WTC11 (cell line): Measurements from ENCODE around the gene GJD3. TPM values are rescaled to one million over a fixed set of nuclear protein-coding genes. Genes with fewer than 3 reads are reported as not detected.

Experiments used
- ATAC-seq: fragments of 200-7000 bp; cut with Tn5 transposase; 2 replicates; pipeline ENCODE4 v1.10.0; 2021; ENCODE audit warnings: mild to moderate bottlenecking, moderate library complexity
- CTCF ChIA-PET: fragments of 300-600 bp; sonication (Branson Sonifier 250); formaldehyde crosslinking; loops from one replicate; lab custom pipeline; 2021; ENCODE audit warnings: antibody characterized with exemption; lab: Charles Lee
- POLR2A ChIA-PET: fragments of 350-600 bp; sonication (Branson Sonifier 250); formaldehyde crosslinking; loops from one replicate; lab custom pipeline; 2021; ENCODE audit warnings: antibody characterized with exemption; lab: Charles Lee
- DNase-seq: peaks from one replicate; pipeline ENCODE4 v3.0.0; 2021; ENCODE audit warnings: low spot score
- H3K27ac Mint-ChIP-seq: 2 replicates; pipeline ENCODE4 v1.8.0; 2021; ENCODE audit warnings: mixed read lengths
- H3K27me3 Mint-ChIP-seq: 2 replicates; pipeline ENCODE4 v1.8.0; 2021; ENCODE audit warnings: low read depth, mild to moderate bottlenecking, moderate library complexity, mixed read lengths
- H3K36me3 Mint-ChIP-seq: 2 replicates; pipeline ENCODE4 v1.8.0; 2021; ENCODE audit warnings: mixed read lengths
- H3K4me1 Mint-ChIP-seq: 2 replicates; pipeline ENCODE4 v1.8.0; 2022; ENCODE audit warnings: mixed read lengths
- H3K4me3 Mint-ChIP-seq: 2 replicates; pipeline ENCODE4 v1.8.0; 2021; ENCODE audit warnings: mild to moderate bottlenecking, moderate library complexity, mixed read lengths
- H3K9me3 Mint-ChIP-seq: 2 replicates; pipeline ENCODE4 v1.8.0; 2021; ENCODE audit warnings: mixed read lengths
- CREB1 ChIP-seq: sonication (generic); formaldehyde crosslinking; IDR thresholded peaks from 2 replicates; pipeline ENCODE4 v1.8.0; 2023; ENCODE audit warnings: mild to moderate bottlenecking, missing genetic modification reagents
- CREM ChIP-seq: sonication (generic); formaldehyde crosslinking; IDR thresholded peaks from 2 replicates; pipeline ENCODE4 v1.8.1; 2022; ENCODE audit warnings: mild to moderate bottlenecking, missing genetic modification reagents, moderate library complexity
- EMX1 ChIP-seq: fragments of 250-450 bp; sonication (Bioruptor Pico); IDR thresholded peaks from 2 replicates; pipeline ENCODE4 v1.8.0; 2021; ENCODE audit warnings: mild to moderate bottlenecking
- ETV6 ChIP-seq: sonication (generic); formaldehyde crosslinking; IDR thresholded peaks from 2 replicates; pipeline ENCODE4 v1.8.1; 2022; ENCODE audit warnings: mild to moderate bottlenecking, missing genetic modification reagents
- FOXK1 ChIP-seq: sonication (generic); formaldehyde crosslinking; IDR thresholded peaks from 2 replicates; pipeline ENCODE4 v1.8.0; 2022; ENCODE audit warnings: mild to moderate bottlenecking, moderate library complexity, missing genetic modification reagents
- FOXP1 ChIP-seq: sonication (generic); formaldehyde crosslinking; IDR thresholded peaks from 2 replicates; pipeline ENCODE4 v1.8.0; 2022; ENCODE audit warnings: missing genetic modification reagents, mild to moderate bottlenecking, moderate library complexity, borderline replicate concordance
- IRF2 ChIP-seq: sonication (generic); formaldehyde crosslinking; IDR thresholded peaks from 2 replicates; pipeline ENCODE4 v1.8.0; 2022; ENCODE audit warnings: low read depth, missing genetic modification reagents, borderline replicate concordance
- JUN ChIP-seq: sonication (generic); formaldehyde crosslinking; IDR thresholded peaks from 2 replicates; pipeline ENCODE4 v1.8.0; 2023; ENCODE audit warnings: mild to moderate bottlenecking, missing genetic modification reagents
- KAT7 ChIP-seq: sonication (generic); formaldehyde crosslinking; IDR thresholded peaks from 2 replicates; pipeline ENCODE4 v1.8.1; 2023; ENCODE audit warnings: missing genetic modification reagents, mild to moderate bottlenecking, borderline replicate concordance
- MYBL2 ChIP-seq: sonication (generic); formaldehyde crosslinking; IDR thresholded peaks from 2 replicates; pipeline ENCODE4 v1.8.1; 2023; ENCODE audit warnings: mild to moderate bottlenecking, moderate library complexity, missing genetic modification reagents
- NR3C1 ChIP-seq: sonication (generic); formaldehyde crosslinking; conservative IDR thresholded peaks from 2 replicates; pipeline ENCODE4 v1.8.1; 2023; ENCODE audit warnings: low read depth, mild to moderate bottlenecking, missing genetic modification reagents
- PRRX2 ChIP-seq: fragments of 250-450 bp; sonication (Bioruptor Pico); IDR thresholded peaks from 2 replicates; pipeline ENCODE4 v1.8.0; 2021; ENCODE audit warnings: mild to moderate bottlenecking
- RORB ChIP-seq: fragments of 250-450 bp; sonication (Bioruptor Pico); IDR thresholded peaks from 2 replicates; pipeline ENCODE4 v1.9.0; 2021; ENCODE audit warnings: mild to moderate bottlenecking
- SOX15 ChIP-seq: fragments of 250-450 bp; sonication (Bioruptor Pico); IDR thresholded peaks from 2 replicates; pipeline ENCODE4 v1.9.0; 2021; ENCODE audit warnings: mild to moderate bottlenecking
- TCF7 ChIP-seq: sonication (generic); formaldehyde crosslinking; IDR thresholded peaks from 2 replicates; pipeline ENCODE4 v1.8.0; 2022; ENCODE audit warnings: mild to moderate bottlenecking, low read depth, missing genetic modification reagents, moderate library complexity
- TP53 ChIP-seq: sonication (generic); formaldehyde crosslinking; IDR thresholded peaks from 2 replicates; pipeline ENCODE4 v1.8.1; 2023; ENCODE audit warnings: mild to moderate bottlenecking, missing genetic modification reagents
- ZNF219 ChIP-seq: sonication (generic); formaldehyde crosslinking; IDR thresholded peaks from 2 replicates; pipeline ENCODE4 v1.8.0; 2023; ENCODE audit warnings: missing genetic modification reagents, mild to moderate bottlenecking, borderline replicate concordance
- ZNF396 ChIP-seq: fragments of 250-450 bp; sonication (Bioruptor Pico); IDR thresholded peaks from 2 replicates; pipeline ENCODE4 v1.8.0; 2021; ENCODE audit warnings: mild to moderate bottlenecking, moderate library complexity, borderline replicate concordance
- ZNF423 ChIP-seq: fragments of 250-450 bp; sonication (Bioruptor Pico); IDR thresholded peaks from 2 replicates; pipeline ENCODE4 v2.1.2; 2022; ENCODE audit warnings: mild to moderate bottlenecking, moderate library complexity
- total RNA-seq: library from RNA; stranded (reverse); gene quantifications from 3 replicates; pipeline ENCODE4 v1.2.3, GENCODE V29; 2021
- TF ChIP-seq, protein P1 (sequence below): sonication (generic); formaldehyde crosslinking; IDR thresholded peaks from 2 replicates; pipeline ENCODE4 v1.8.0; 2022; ENCODE audit warnings: mild to moderate bottlenecking, missing genetic modification reagents
- TF ChIP-seq, protein P2 (sequence below): sonication (generic); formaldehyde crosslinking; IDR thresholded peaks from 2 replicates; pipeline ENCODE4 v1.8.1; 2022; ENCODE audit warnings: missing genetic modification reagents, borderline replicate concordance
- TF ChIP-seq, protein P3 (sequence below): fragments of 200-600 bp; IDR thresholded peaks from 2 replicates; pipeline ENCODE4 v1.8.0; 2022; ENCODE audit warnings: antibody characterized with exemption
- TF ChIP-seq, protein P4 (sequence below): sonication (generic); formaldehyde crosslinking; IDR thresholded peaks from 2 replicates; pipeline ENCODE4 v1.8.1; 2023; ENCODE audit warnings: mild to moderate bottlenecking, moderate library complexity, missing genetic modification reagents
- TF ChIP-seq, protein P5 (sequence below): sonication (generic); formaldehyde crosslinking; IDR thresholded peaks from 2 replicates; pipeline ENCODE4 v1.8.0; 2023; ENCODE audit warnings: missing genetic modification reagents
- TF ChIP-seq, protein P6 (sequence below): sonication (generic); formaldehyde crosslinking; IDR thresholded peaks from 2 replicates; pipeline ENCODE4 v1.8.1; 2022; ENCODE audit warnings: mild to moderate bottlenecking, moderate library complexity, missing genetic modification reagents

Gene GJD3
- total RNA-seq, 1 experiment from 2014 or later = 2.3 TPM

DNA sequence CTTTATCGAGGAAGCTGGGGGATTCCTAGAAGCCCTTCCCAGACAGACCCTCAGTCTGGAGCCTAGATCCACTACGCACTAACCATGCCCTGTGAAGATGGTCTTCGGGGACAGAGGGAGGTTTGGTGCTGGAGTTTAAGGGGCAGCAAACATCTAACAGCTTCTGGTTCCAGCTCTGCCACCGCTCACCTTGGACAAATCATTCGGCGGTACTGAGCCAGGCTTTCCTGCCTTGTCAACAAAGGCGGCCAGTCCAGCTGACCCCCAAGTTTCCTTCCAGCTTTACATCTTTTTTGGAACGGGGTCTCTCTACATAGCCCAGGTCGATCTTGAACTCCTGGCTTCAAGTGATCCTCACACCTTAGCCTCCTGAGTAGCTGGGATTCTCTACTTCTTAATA is 369 bp upstream of the GJD3 start (continued):
- no peak for TF ChIP-seq PRRX2 (CRISPR knock-in tag)
- TF ChIP-seq, protein P1, sequence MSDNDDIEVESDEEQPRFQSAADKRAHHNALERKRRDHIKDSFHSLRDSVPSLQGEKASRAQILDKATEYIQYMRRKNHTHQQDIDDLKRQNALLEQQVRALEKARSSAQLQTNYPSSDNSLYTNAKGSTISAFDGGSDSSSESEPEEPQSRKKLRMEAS (CRISPR knock-in tag) = no peak
- TF ChIP-seq, protein P2, sequence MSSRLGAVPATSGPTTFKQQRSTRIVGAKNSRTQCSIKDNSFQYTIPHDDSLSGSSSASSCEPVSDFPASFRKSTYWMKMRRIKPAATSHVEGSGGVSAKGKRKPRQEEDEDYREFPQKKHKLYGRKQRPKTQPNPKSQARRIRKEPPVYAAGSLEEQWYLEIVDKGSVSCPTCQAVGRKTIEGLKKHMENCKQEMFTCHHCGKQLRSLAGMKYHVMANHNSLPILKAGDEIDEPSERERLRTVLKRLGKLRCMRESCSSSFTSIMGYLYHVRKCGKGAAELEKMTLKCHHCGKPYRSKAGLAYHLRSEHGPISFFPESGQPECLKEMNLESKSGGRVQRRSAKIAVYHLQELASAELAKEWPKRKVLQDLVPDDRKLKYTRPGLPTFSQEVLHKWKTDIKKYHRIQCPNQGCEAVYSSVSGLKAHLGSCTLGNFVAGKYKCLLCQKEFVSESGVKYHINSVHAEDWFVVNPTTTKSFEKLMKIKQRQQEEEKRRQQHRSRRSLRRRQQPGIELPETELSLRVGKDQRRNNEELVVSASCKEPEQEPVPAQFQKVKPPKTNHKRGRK (CRISPR knock-in tag) = no peak
- no peak for TF ChIP-seq MYBL2 (CRISPR knock-in tag)
- TF ChIP-seq TCF7 (CRISPR knock-in tag) = no peak

DNA sequence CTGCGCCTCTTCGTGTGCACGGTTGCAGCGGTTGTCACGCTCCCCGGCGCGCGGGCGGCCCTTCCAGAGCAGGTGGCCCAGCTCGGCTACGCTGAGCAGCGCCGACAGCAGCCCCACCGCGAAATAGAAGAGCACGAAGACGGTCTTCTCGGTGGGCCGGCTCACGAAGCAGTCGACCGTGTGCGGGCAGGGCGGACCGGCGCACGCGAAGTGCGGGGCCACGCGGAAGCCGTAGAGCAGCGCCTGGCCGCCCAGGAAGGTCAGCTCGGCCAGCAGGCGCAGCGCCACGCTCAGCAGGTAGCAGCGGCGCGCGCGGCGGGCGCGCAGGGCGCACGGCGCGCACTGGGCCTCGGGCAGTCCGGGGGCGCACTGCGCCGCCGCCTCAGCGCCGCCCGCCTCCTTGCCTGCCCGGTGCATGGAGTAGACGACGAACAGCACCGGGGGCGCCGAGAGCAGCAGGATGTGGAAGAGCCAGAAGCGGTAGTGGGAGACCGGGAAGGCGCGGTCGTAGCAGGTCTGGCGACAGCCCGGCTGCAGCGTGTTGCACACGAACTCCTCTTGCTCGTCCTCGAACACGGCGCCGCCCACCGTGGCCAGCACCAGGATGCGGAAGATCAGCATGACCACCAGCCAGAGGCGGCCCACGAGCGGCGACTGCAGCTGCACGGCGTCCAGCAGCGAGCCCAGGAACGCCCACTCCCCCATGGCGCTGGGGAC is 1.3 kb downstream of the GJD3 start:
- DNase-seq = peak; percentile 46
- H3K27me3 Mint-ChIP-seq = peaks cover 40% of the 10 kb centered on the region
- no peaks in the 10 kb centered on the region for H3K36me3 Mint-ChIP-seq
- ChIA-PET CTCF (interaction anchor here (0.7 to 6.9 kb wide), 23 partner anchors 8 to 257 kb away, joined by 3 to 102 read pairs (median 5); partner anchors contain the start of genes IGFBP4, TNS4 and TOP2A), POLR2A (no interaction called here)
- peak; percentile 3 for ATAC-seq
- TF ChIP-seq NR3C1 (CRISPR knock-in tag) = 0 out of 2 replicates have a peak, but pooled peaks have one; percentile 18
- TF ChIP-seq, protein P3, sequence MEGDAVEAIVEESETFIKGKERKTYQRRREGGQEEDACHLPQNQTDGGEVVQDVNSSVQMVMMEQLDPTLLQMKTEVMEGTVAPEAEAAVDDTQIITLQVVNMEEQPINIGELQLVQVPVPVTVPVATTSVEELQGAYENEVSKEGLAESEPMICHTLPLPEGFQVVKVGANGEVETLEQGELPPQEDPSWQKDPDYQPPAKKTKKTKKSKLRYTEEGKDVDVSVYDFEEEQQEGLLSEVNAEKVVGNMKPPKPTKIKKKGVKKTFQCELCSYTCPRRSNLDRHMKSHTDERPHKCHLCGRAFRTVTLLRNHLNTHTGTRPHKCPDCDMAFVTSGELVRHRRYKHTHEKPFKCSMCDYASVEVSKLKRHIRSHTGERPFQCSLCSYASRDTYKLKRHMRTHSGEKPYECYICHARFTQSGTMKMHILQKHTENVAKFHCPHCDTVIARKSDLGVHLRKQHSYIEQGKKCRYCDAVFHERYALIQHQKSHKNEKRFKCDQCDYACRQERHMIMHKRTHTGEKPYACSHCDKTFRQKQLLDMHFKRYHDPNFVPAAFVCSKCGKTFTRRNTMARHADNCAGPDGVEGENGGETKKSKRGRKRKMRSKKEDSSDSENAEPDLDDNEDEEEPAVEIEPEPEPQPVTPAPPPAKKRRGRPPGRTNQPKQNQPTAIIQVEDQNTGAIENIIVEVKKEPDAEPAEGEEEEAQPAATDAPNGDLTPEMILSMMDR = no peak
- TF ChIP-seq FOXK1 (CRISPR knock-in tag) = 0 out of 2 replicates have a peak, but pooled peaks have one; percentile 10
- TF ChIP-seq EMX1 (CRISPR knock-in tag) = no peak
- TF ChIP-seq KAT7 (CRISPR knock-in tag) = 0 out of 2 replicates have a peak, but pooled peaks have one; percentile 47
- TF ChIP-seq, protein P4, sequence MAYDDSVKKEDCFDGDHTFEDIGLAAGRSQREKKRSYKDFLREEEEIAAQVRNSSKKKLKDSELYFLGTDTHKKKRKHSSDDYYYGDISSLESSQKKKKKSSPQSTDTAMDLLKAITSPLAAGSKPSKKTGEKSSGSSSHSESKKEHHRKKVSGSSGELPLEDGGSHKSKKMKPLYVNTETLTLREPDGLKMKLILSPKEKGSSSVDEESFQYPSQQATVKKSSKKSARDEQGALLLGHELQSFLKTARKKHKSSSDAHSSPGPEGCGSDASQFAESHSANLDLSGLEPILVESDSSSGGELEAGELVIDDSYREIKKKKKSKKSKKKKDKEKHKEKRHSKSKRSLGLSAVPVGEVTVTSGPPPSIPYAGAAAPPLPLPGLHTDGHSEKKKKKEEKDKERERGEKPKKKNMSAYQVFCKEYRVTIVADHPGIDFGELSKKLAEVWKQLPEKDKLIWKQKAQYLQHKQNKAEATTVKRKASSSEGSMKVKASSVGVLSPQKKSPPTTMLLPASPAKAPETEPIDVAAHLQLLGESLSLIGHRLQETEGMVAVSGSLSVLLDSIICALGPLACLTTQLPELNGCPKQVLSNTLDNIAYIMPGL (CRISPR knock-in tag) = peak; percentile 17; the same call in 1 of the 2 replicates
- TF ChIP-seq, protein P5, sequence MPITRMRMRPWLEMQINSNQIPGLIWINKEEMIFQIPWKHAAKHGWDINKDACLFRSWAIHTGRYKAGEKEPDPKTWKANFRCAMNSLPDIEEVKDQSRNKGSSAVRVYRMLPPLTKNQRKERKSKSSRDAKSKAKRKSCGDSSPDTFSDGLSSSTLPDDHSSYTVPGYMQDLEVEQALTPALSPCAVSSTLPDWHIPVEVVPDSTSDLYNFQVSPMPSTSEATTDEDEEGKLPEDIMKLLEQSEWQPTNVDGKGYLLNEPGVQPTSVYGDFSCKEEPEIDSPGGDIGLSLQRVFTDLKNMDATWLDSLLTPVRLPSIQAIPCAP = no peak
- no peak for TF ChIP-seq RORB (CRISPR knock-in tag)
- TF ChIP-seq PRRX2 (CRISPR knock-in tag) = no peak
- no peak for TF ChIP-seq IRF2 (CRISPR knock-in tag)
- 0 out of 2 replicates have a peak, but pooled peaks have one; percentile 14 for TF ChIP-seq FOXP1 (CRISPR knock-in tag)
- no peak for TF ChIP-seq ZNF396 (CRISPR knock-in tag)
- TF ChIP-seq JUN (CRISPR knock-in tag) = 0 out of 2 replicates have a peak, but pooled peaks have one; percentile 75
- no peak for TF ChIP-seq CREB1 (CRISPR knock-in tag)
- 0 out of 2 replicates have a peak, but pooled peaks have one; percentile 33 for TF ChIP-seq ZNF423
- TF ChIP-seq ZNF219 (CRISPR knock-in tag) = 0 out of 2 replicates have a peak, but pooled peaks have one; percentile 29
- no peak for TF ChIP-seq ETV6 (CRISPR knock-in tag)
- TF ChIP-seq, protein P6, sequence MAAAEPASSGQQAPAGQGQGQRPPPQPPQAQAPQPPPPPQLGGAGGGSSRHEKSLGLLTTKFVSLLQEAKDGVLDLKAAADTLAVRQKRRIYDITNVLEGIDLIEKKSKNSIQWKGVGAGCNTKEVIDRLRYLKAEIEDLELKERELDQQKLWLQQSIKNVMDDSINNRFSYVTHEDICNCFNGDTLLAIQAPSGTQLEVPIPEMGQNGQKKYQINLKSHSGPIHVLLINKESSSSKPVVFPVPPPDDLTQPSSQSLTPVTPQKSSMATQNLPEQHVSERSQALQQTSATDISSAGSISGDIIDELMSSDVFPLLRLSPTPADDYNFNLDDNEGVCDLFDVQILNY (CRISPR knock-in tag) = 0 out of 2 replicates have a peak, but pooled peaks have one; percentile 2
- no peak for TF ChIP-seq TP53 (CRISPR knock-in tag)
- TF ChIP-seq CREM (CRISPR knock-in tag) = 0 out of 2 replicates have a peak, but pooled peaks have one; percentile 5
- TF ChIP-seq SOX15 (CRISPR knock-in tag) = no peak
- TF ChIP-seq, protein P1 (CRISPR knock-in tag) = peak; percentile 60; the same call in 1 of the 2 replicates
- H3K9me3 Mint-ChIP-seq = no peaks in the 10 kb centered on the region
- H3K4me3 Mint-ChIP-seq = peak overlapping the region; percentile 80
- H3K4me1 Mint-ChIP-seq = peaks cover 36% of the 10 kb centered on the region
- H3K27ac Mint-ChIP-seq = no peak overlapping the region
